RWPE2 (cell line): Measurements from ENCODE around the gene GAB2.
A peak's percentile ranks its signal among the peaks of the same experiment; 100 is the strongest.

Experiments
- ATAC-seq: fragments of 200-7000 bp; cut with Tn5 transposase; 3 replicates; pipeline ENCODE4 v1.9.1; 2021; ENCODE audit warnings: low read depth
- DNase-seq: peaks from one replicate; pipeline ENCODE4 v3.0.0-alpha.2; 2020; ENCODE audit warnings: low spot score
- H3K27ac ChIP-seq: fragments of 450-650 bp; 2 replicates; pipeline ENCODE4 v1.5.1; 2017; ENCODE audit warnings: mild to moderate bottlenecking; ENCODE audit not compliant: poor library complexity, severe bottlenecking
- H3K27me3 ChIP-seq: fragments of 250-450 bp; sonication (Bioruptor Pico); 2 replicates; pipeline ENCODE4 v1.5.1; 2021; ENCODE audit warnings: mild to moderate bottlenecking, moderate library complexity; ENCODE audit not compliant: insufficient read depth, poor library complexity, severe bottlenecking
- H3K36me3 ChIP-seq: fragments of 250-450 bp; sonication (Bioruptor Pico); 2 replicates; pipeline ENCODE4 v1.5.1; 2020; ENCODE audit warnings: low read depth, mild to moderate bottlenecking, moderate library complexity
- H3K4me1 ChIP-seq: fragments of 250-450 bp; sonication (Bioruptor Pico); 2 replicates; pipeline ENCODE4 v1.5.1; 2021; ENCODE audit warnings: mild to moderate bottlenecking, moderate library complexity; ENCODE audit not compliant: insufficient read depth, poor library complexity, severe bottlenecking
- H3K4me3 ChIP-seq: fragments of 250-450 bp; sonication (Bioruptor Pico); 2 replicates; pipeline ENCODE4 v1.5.1; 2021; ENCODE audit warnings: mild to moderate bottlenecking, moderate library complexity; ENCODE audit not compliant: severe bottlenecking
- H3K9me3 ChIP-seq: fragments of 250-450 bp; sonication (Bioruptor Pico); 2 replicates; pipeline ENCODE4 v1.5.1; 2021; ENCODE audit warnings: mild to moderate bottlenecking, moderate library complexity; ENCODE audit not compliant: severe bottlenecking
- TF ChIP-seq, protein P1 (sequence below): fragments of 450-650 bp; IDR thresholded peaks from one replicate; pipeline ENCODE4 v1.5.1; 2017; ENCODE audit warnings: mild to moderate bottlenecking, moderate library complexity; ENCODE audit not compliant: poor library complexity, severe bottlenecking

The GAB2 gene

DNA sequence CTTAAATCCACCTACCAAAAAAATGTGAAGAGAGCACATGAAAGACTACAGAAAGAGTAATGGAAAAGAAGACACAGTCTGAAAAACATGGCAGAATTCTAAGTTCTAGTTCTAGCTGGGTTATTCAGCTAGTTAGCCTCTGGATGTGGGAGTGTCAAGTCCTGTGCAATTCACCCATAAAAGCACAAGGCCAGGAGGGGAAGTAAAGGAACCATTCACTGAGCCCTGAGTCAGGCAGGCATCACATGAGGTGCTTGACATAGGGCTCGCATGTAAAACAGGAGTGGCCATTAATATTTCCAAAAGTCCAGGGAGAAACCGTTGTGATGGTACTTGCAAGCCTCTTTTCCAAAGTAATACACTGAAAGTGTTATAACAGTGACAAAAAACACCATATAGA is 103.7 kb downstream of the GAB2 start:
- ATAC-seq, result no peak
- TF ChIP-seq, protein P1, sequence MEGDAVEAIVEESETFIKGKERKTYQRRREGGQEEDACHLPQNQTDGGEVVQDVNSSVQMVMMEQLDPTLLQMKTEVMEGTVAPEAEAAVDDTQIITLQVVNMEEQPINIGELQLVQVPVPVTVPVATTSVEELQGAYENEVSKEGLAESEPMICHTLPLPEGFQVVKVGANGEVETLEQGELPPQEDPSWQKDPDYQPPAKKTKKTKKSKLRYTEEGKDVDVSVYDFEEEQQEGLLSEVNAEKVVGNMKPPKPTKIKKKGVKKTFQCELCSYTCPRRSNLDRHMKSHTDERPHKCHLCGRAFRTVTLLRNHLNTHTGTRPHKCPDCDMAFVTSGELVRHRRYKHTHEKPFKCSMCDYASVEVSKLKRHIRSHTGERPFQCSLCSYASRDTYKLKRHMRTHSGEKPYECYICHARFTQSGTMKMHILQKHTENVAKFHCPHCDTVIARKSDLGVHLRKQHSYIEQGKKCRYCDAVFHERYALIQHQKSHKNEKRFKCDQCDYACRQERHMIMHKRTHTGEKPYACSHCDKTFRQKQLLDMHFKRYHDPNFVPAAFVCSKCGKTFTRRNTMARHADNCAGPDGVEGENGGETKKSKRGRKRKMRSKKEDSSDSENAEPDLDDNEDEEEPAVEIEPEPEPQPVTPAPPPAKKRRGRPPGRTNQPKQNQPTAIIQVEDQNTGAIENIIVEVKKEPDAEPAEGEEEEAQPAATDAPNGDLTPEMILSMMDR, result no peak
- H3K27ac ChIP-seq, result no peak overlapping the region

GRCh38 chr11:78313181-78313795 is 104.3 kb downstream of the GAB2 start:
- DNase-seq (no peak), ATAC-seq (peak; percentile 81)
- TF ChIP-seq, protein P1, result no peak
- Histone ChIP-seq H3K4me1 (no peaks in the 10 kb centered on the region), H3K4me3 (no peak overlapping the region), H3K36me3 (no peaks in the 10 kb centered on the region), H3K27ac (no peak overlapping the region), H3K9me3 (no peaks in the 10 kb centered on the region), H3K27me3 (no peaks in the 10 kb centered on the region)

More for the DNA sequence above, 103.7 kb downstream of the GAB2 start:
- no peaks in the 10 kb centered on the region for H3K27me3 ChIP-seq
- no peaks in the 10 kb centered on the region for H3K4me1 ChIP-seq
- H3K9me3 ChIP-seq, result no peaks in the 10 kb centered on the region
- H3K4me3 ChIP-seq, result no peak overlapping the region
- H3K36me3 ChIP-seq, result no peaks in the 10 kb centered on the region
- DNase-seq, result no peak

DNA sequence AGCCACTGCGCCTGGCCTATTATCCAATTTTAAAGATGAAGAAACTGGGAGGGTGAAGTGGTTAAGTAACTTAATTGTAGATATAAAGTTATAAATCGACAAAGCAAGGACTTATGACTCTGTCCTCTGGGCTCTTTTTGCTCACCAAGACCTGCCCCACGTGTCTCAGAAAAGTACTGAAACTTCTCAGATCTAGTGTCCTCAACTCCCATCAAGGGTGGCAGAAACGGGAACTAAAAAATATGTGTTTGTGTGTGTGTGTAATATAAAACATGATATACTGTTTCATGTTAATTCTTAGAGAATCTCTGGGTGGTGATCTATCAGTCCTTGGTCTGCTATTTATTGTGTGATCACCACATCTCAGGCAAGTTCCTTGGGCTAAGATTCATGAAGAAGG is 104.9 kb downstream of the GAB2 start:
- ATAC-seq (no peak), DNase-seq (no peak)
- H3K4me1 ChIP-seq, result no peaks in the 10 kb centered on the region
- no peaks in the 10 kb centered on the region for H3K36me3 ChIP-seq
- H3K9me3 ChIP-seq, result no peaks in the 10 kb centered on the region
- TF ChIP-seq, protein P1, result no peak
- H3K27ac ChIP-seq, result no peak overlapping the region
- no peak overlapping the region for H3K4me3 ChIP-seq
- no peaks in the 10 kb centered on the region for H3K27me3 ChIP-seq

GRCh38 chr11:78311702-78312371 is 105.8 kb downstream of the GAB2 start:
- Histone ChIP-seq H3K27ac (no peak overlapping the region), H3K27me3 (no peaks in the 10 kb centered on the region), H3K4me1 (no peaks in the 10 kb centered on the region), H3K9me3 (no peaks in the 10 kb centered on the region), H3K36me3 (no peaks in the 10 kb centered on the region), H3K4me3 (no peak overlapping the region)
- DNase-seq (no peak), ATAC-seq (no peak)
- TF ChIP-seq, protein P1, result no peak

DNA sequence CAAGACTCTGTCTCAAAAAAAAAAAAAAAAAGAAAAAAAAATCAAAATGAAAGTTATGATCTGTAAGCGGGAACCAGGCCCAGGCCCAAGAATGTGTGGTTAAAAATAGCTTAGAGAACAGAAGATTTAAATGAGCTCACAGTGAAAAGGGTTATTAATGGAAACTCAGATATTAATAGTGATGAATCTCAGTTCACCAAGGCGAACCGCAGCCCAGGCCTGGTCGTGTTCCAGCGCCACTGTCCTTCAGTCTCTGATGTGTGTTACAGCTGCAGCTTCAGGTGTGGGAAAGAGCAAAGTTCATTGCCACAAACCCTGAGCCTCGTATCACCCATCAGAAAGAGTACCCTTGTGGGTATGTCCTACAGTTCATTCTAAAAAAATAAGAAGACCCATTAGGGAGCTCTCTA is 107.1 kb downstream of the GAB2 start:
- ATAC-seq, result no peak
- TF ChIP-seq, protein P1, result no peak
- no peaks in the 10 kb centered on the region for H3K27me3 ChIP-seq
- no peak overlapping the region for H3K4me3 ChIP-seq
- H3K27ac ChIP-seq, result no peak overlapping the region
- no peaks in the 10 kb centered on the region for H3K4me1 ChIP-seq
- no peak for DNase-seq
- H3K9me3 ChIP-seq, result no peaks in the 10 kb centered on the region
- H3K36me3 ChIP-seq, result no peaks in the 10 kb centered on the region
